Hepatocyte (in vitro differentiated cells): ENCODE data around the gene CDK15. TPM values are rescaled to one million over a fixed set of nuclear protein-coding genes. Genes with fewer than 3 reads are reported as not detected.

Experiments
- DNase-seq: peaks from one replicate; pipeline ENCODE4 v3.0.0-alpha.2; 2016; ENCODE audit warnings: low spot score
- H2AFZ ChIP-seq: fragments of 200-600 bp; sonication (generic); 2 replicates; pipeline ENCODE4 v1.6.0; 2016; ENCODE audit warnings: antibody characterized with exemption, mild to moderate bottlenecking
- H3K27ac ChIP-seq: fragments of 200-600 bp; sonication (generic); 2 replicates; pipeline ENCODE4 v1.5.1; 2016; ENCODE audit warnings: mild to moderate bottlenecking
- H3K27me3 ChIP-seq: fragments of 200-600 bp; sonication (generic); 2 replicates; pipeline ENCODE4 v1.6.1; 2016
- H3K36me3 ChIP-seq: fragments of 200-600 bp; sonication (generic); replicated peaks from 2 replicates; pipeline ENCODE4 v1.5.1; 2016; ENCODE audit warnings: low read depth; ENCODE audit not compliant: insufficient read depth
- H3K4me1 ChIP-seq: fragments of 200-600 bp; sonication (generic); 2 replicates; pipeline ENCODE4 v1.5.1; 2016; ENCODE audit warnings: mild to moderate bottlenecking, moderate library complexity; ENCODE audit not compliant: insufficient read depth
- H3K4me2 ChIP-seq: fragments of 200-600 bp; sonication (generic); 2 replicates; pipeline ENCODE4 v1.6.0; 2016
- H3K4me3 ChIP-seq: fragments of 200-600 bp; sonication (generic); 2 replicates; pipeline ENCODE4 v1.5.1; 2016; ENCODE audit warnings: mild to moderate bottlenecking
- H3K79me2 ChIP-seq: fragments of 200-600 bp; sonication (generic); 2 replicates; pipeline ENCODE4 v1.6.0; 2017; ENCODE audit warnings: mild to moderate bottlenecking
- H3K9me2 ChIP-seq: fragments of 200-600 bp; sonication (generic); replicated peaks from 2 replicates; pipeline ENCODE4 v1.6.0; 2017; ENCODE audit warnings: mild to moderate bottlenecking; ENCODE audit not compliant: insufficient read depth
- H3K9me3 ChIP-seq: fragments of 200-600 bp; sonication (generic); 2 replicates; pipeline ENCODE4 v1.5.1; 2016; ENCODE audit warnings: low read depth, mild to moderate bottlenecking
- H4K20me1 ChIP-seq: fragments of 200-600 bp; sonication (generic); 2 replicates; pipeline ENCODE4 v1.6.0; 2016; ENCODE audit warnings: mild to moderate bottlenecking; ENCODE audit not compliant: insufficient read depth, poor library complexity, severe bottlenecking
- EZH2 ChIP-seq: fragments of 200-600 bp; sonication (generic); IDR thresholded peaks from 2 replicates; pipeline ENCODE4 v1.6.1; 2016; ENCODE audit warnings: antibody characterized with exemption, mild to moderate bottlenecking, borderline replicate concordance
- EZH2phosphoT487 ChIP-seq: fragments of 200-600 bp; sonication (generic); IDR thresholded peaks from one replicate; pipeline ENCODE4 v1.6.1; 2018; ENCODE audit warnings: antibody characterized with exemption, mild to moderate bottlenecking, low read depth, moderate library complexity; ENCODE audit not compliant: unreplicated experiment, severe bottlenecking
- WGBS: methylation state at CpG from one replicate; pipeline ENCODE4 v1.1.6; 2016; ENCODE audit warnings: low lambda C conversion rate; ENCODE audit errors: missing lambda C conversion rate; 5-methylcytosine and 5-hydroxymethylcytosine counted together
- polyA plus RNA-seq: library from polyadenylated mRNA; unstranded; fragments of >200 nt; fragmentation: Nextera tagmentation; extraction: Ambion mirVana; gene quantifications from 2 replicates; pipeline ENCODE4 v1.2.1, GENCODE V29; 2016
- total RNA-seq: library from RNA; depleted of rRNA; stranded (reverse); fragments of >200 nt; gene quantifications from 2 replicates; pipeline ENCODE4 v1.2.3, GENCODE V29; 2014
- TF ChIP-seq, protein P1 (sequence below): fragments of 200-600 bp; sonication (generic); IDR thresholded peaks from 2 replicates; pipeline ENCODE4 v1.5.1; 2016; ENCODE audit warnings: antibody characterized with exemption, mild to moderate bottlenecking; ENCODE audit not compliant: poor library complexity

CDK15 gene
- total and polyA plus RNA-seq, 2 experiments from 2014 or later: 0.17 to 4.0 TPM

DNA sequence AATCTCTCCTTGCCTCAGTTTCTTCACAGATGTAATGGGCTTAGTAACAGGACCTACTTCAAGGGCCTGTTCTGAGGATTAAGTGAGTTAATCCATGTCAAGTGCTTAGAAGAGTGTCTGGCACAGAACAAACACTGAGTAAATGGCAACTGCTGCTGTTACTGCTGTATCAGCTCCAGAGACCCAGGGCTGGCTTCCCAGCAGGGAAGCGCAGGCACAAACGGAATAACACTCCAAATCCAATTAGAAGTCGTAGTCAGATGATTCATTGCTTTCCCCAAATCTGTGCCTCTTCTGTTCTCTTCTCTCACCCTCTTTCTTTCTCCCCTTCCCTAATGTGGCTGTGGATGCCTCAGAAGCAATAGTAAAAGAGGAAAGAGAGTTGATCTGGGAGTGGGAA lies 126.2 kb downstream of the CDK15 start:
- no peaks in the 10 kb centered on the region for H3K9me3 ChIP-seq
- H4K20me1 ChIP-seq: no peaks in the 10 kb centered on the region
- 74% methylated on average over 3 of the region's 3 CpGs for WGBS
- DNase-seq: no peak
- TF ChIP-seq EZH2phosphoT487: no peak
- TF ChIP-seq, protein P1, sequence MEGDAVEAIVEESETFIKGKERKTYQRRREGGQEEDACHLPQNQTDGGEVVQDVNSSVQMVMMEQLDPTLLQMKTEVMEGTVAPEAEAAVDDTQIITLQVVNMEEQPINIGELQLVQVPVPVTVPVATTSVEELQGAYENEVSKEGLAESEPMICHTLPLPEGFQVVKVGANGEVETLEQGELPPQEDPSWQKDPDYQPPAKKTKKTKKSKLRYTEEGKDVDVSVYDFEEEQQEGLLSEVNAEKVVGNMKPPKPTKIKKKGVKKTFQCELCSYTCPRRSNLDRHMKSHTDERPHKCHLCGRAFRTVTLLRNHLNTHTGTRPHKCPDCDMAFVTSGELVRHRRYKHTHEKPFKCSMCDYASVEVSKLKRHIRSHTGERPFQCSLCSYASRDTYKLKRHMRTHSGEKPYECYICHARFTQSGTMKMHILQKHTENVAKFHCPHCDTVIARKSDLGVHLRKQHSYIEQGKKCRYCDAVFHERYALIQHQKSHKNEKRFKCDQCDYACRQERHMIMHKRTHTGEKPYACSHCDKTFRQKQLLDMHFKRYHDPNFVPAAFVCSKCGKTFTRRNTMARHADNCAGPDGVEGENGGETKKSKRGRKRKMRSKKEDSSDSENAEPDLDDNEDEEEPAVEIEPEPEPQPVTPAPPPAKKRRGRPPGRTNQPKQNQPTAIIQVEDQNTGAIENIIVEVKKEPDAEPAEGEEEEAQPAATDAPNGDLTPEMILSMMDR: no peak
- TF ChIP-seq EZH2: no peak
- H3K27ac ChIP-seq: no peak overlapping the region
- no peak overlapping the region for H2AFZ ChIP-seq
- H3K4me1 ChIP-seq: peaks cover 13% of the 10 kb centered on the region
- no peaks in the 10 kb centered on the region for H3K36me3 ChIP-seq
- no peak overlapping the region for H3K4me2 ChIP-seq
- H3K9me2 ChIP-seq: no peaks in the 10 kb centered on the region
- H3K79me2 ChIP-seq: no peaks in the 10 kb centered on the region
- H3K27me3 ChIP-seq: no peaks in the 10 kb centered on the region
- no peak overlapping the region for H3K4me3 ChIP-seq

DNA sequence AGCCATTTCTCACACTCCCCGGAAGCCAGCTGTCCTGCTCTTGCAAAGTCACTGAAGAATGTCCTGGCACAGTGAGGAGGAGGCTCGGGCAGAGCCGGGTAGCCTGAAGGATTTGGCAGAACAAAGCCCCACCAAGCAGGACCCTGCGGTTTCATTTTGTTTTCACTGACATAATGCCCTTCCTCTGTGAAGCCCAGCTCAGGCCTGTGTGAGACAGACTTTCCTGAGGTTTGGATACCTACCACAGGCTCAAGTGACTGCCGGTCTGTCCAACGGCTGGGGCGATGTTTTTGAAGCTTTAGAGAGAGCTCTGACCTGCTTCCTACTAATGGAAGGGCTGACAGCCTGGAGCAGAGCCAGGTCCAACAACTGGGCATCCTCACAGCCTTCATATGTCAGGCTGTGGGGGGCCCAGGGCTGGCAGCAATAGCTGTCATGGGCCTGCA lies 127.5 kb downstream of the CDK15 start:
- no peaks in the 10 kb centered on the region for H3K79me2 ChIP-seq
- H3K27ac ChIP-seq: no peak overlapping the region
- H3K27me3 ChIP-seq: no peaks in the 10 kb centered on the region
- H3K4me3 ChIP-seq: no peak overlapping the region
- H4K20me1 ChIP-seq: no peaks in the 10 kb centered on the region
- no peak for TF ChIP-seq EZH2phosphoT487
- no peak for TF ChIP-seq EZH2
- TF ChIP-seq, protein P1: no peak
- WGBS: 62% methylated on average over 7 of the region's 7 CpGs
- no peaks in the 10 kb centered on the region for H3K36me3 ChIP-seq
- H3K4me1 ChIP-seq: peaks cover 22% of the 10 kb centered on the region
- no peaks in the 10 kb centered on the region for H3K9me2 ChIP-seq
- H2AFZ ChIP-seq: no peak overlapping the region
- H3K4me2 ChIP-seq: no peak overlapping the region
- H3K9me3 ChIP-seq: no peaks in the 10 kb centered on the region
- no peak for DNase-seq

DNA sequence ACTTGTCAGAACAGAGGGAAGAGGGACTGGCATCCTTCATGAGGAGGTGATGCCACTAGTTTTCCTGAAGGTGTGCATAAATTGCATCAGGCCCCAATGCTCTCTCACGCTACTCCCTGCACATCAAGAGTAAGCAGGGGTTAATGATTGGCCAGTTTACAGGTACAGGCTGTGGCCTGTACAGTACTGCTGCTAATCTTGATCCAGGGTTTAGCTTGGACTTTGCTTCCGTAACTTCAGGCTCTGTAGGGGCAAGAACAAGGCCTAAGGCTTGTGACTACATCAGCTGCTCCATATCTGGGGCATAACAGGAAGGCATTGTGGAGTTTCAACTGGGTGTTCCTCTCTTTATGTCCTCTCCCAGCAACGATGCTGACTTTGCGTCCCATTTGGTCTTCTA lies 130.5 kb downstream of the CDK15 start:
- Histone ChIP-seq H3K9me3 (no peaks in the 10 kb centered on the region), H3K79me2 (no peaks in the 10 kb centered on the region), H3K36me3 (no peaks in the 10 kb centered on the region), H3K4me3 (no peak overlapping the region), H3K27ac (peak overlapping the region; percentile 95), H3K4me1 (peaks cover 25% of the 10 kb centered on the region), H4K20me1 (no peaks in the 10 kb centered on the region), H3K9me2 (no peaks in the 10 kb centered on the region), H2AFZ (peak overlapping the region; percentile 23), H3K4me2 (no peak overlapping the region), H3K27me3 (no peaks in the 10 kb centered on the region)
- WGBS: 74% methylated on average over 4 of the region's 4 CpGs
- DNase-seq: peak; percentile 84
- TF ChIP-seq, protein P1: no peak
- TF ChIP-seq EZH2phosphoT487 (no peak), EZH2 (no peak)

- Histone ChIP-seq H3K36me3 (no peaks in the 10 kb centered on the region), H2AFZ (peak overlapping the region; percentile 23), H3K4me1 (peaks cover 25% of the 10 kb centered on the region), H3K4me2 (no peak overlapping the region), H3K9me3 (no peaks in the 10 kb centered on the region), H3K27me3 (no peaks in the 10 kb centered on the region), H3K79me2 (no peaks in the 10 kb centered on the region), H3K4me3 (no peak overlapping the region), H3K27ac (peak overlapping the region; percentile 95), H3K9me2 (no peaks in the 10 kb centered on the region), H4K20me1 (no peaks in the 10 kb centered on the region)
- TF ChIP-seq, protein P1: no peak
- TF ChIP-seq EZH2 (no peak), EZH2phosphoT487 (no peak)
- WGBS: 100% methylated on average over 4 of the region's 4 CpGs
- DNase-seq: no peak
These were observed 131.0 kb downstream of the CDK15 start for GRCh38 chr2:201937343-201937742.
